ENCODE measurements around the gene TXNDC5. TPM values are rescaled to one million over a fixed set of nuclear protein-coding genes. Genes with fewer than 3 reads are reported as not detected.

The TXNDC5 gene
- total and polyA plus RNA-seq, 12 donors: 26.5 to 78.0 (median 38.3) TPM

DNA sequence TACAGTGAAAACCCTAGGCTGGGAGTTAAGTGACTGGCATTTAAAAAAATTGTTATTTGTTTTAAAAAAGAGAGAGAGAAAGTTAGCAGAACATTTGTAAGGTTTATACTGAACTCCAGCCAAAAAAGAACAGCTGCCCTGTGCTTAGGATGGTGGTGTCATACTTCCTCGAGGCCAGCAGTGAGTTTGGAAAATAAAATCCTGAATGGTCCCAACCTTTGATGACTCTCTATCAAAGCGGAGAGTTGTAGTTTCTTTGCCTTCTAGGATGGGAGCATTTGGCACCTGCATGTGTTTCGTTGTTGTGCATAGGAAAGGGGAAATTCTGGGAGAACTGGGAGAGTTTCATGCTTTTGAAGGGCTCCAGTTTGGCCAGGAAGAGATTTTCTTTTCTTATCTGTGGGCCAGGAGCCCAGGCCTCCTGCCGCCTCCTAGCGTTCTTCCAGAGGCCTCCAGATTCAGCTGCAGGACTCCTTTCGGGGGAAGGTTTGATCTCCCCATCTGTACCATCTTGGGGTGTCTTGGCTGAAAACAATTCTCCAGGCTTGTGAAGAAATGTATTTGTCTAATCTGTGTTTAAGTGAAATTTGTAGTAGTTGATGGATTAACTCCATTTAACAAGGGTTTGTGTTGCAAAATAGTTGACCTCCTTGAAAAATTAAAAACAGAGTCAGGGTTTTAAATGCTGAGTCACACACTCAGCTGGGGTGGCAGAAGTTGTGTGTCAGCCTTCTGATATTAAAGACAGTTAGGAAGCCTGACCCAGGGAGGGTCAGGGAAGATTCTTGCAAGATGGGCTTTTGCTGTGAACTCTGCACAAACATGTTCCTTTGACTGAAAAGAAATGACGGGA lies 63.4 kb downstream of the TXNDC5 start:
- Histone ChIP-seq H3K4me1 (peaks cover 0 to 5% (median 0%) of the 10 kb centered on the region in 9 donors), H3K27ac (no peak overlapping the region), H3K9me3 (peaks cover 0 to 23% (median 9%) of the 10 kb centered on the region in 11 donors), H3K4me3 (no peak overlapping the region), H3K36me3 (no peaks in the 10 kb centered on the region), H3K27me3 (peaks cover 0 to 4% (median 0%) of the 10 kb centered on the region in 7 donors)
- intact Hi-C loops (cut with DNase I): no loop called here
- ATAC-seq: peak in 7 of 8 donors; percentile 55 to 79 (median 71)
- WGBS, 2 donors: 58 to 71% methylated on average over 7 of the region's 7 CpGs
- no peak for DNase-seq
- TF ChIP-seq, protein P1, sequence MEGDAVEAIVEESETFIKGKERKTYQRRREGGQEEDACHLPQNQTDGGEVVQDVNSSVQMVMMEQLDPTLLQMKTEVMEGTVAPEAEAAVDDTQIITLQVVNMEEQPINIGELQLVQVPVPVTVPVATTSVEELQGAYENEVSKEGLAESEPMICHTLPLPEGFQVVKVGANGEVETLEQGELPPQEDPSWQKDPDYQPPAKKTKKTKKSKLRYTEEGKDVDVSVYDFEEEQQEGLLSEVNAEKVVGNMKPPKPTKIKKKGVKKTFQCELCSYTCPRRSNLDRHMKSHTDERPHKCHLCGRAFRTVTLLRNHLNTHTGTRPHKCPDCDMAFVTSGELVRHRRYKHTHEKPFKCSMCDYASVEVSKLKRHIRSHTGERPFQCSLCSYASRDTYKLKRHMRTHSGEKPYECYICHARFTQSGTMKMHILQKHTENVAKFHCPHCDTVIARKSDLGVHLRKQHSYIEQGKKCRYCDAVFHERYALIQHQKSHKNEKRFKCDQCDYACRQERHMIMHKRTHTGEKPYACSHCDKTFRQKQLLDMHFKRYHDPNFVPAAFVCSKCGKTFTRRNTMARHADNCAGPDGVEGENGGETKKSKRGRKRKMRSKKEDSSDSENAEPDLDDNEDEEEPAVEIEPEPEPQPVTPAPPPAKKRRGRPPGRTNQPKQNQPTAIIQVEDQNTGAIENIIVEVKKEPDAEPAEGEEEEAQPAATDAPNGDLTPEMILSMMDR (IDR thresholded peaks at IDR 0.05): peak in 4 of 9 donors; percentile 15 to 41 (median 26)

DNA sequence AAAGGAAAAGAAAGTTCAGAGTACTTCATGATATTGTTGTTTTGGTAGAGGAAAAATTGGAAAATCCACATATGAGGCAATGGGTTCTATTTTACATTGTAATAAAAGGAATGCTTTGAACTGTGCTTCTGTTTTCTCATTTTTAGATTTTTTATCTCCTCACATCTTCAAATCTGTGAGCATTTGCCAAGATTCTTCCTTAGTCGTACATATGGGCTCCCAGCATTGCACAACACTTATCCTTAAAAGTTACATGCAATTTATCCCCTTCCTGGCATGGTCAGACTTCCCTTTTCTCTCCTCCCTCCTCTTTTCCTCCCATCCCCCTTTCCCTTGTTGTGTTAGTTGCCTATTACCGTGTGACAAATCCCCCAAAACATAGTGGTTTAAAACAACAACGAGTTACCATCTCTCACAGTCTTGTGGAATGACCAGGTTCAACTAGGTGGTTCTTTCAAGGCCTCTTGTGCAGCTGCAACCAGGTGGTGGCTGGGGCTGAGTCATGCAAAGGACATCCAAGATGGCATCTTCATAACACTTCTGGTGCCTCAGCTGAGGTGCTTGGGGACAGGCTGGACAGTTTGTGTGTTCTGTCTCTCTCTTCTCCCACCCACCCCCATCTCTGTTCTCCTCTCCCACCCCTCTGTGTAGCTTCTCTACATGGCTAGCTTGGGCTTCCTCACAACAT lies 68.7 kb downstream of the TXNDC5 start:
- DNase-seq (no peak), ATAC-seq (no peak)
- WGBS, 2 donors: 73 to 77% methylated on average over 3 of the region's 3 CpGs
- Histone ChIP-seq H3K36me3 (no peaks in the 10 kb centered on the region), H3K4me1 (no peaks in the 10 kb centered on the region), H3K27ac (no peak overlapping the region), H3K4me3 (no peak overlapping the region), H3K9me3 (peaks cover 0 to 10% (median 0%) of the 10 kb centered on the region in 11 donors), H3K27me3 (peaks cover 0 to 4% (median 0%) of the 10 kb centered on the region in 7 donors)
- intact Hi-C loops (cut with DNase I): no loop called here
- TF ChIP-seq, protein P1 (IDR thresholded peaks at IDR 0.05): no peak

DNA sequence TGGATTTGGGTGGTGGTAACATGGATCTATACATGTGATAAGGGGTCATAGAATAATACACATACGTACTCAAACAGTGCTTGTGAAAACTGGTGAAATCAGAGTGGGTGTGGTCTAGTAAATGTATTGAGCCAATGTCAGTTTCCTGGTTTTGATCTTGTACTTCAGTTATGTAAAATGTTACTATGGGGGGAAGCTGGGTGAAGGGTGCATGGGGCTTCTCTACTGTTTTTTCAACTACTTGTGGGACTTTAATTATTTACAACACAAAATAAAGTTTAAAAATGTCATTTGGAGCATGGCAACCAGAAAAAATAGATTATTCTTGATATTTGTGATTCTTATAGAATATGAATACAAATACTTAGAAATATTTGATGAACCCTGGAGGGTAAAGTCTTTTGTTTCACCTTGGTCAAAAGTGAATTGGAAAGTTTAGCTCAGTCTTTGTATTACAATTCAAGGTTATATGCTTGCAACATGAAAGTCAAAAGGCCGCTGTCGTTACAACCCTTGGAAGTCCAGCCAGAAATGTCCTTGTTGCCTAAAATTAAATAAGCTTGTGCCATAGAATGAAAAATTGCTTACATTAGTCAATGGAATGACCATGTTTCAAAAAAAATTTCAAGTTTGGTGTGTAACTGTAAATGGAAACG lies 74.1 kb downstream of the TXNDC5 start:
- H3K36me3 ChIP-seq: no peaks in the 10 kb centered on the region
- WGBS, 2 donors: 92 to 95% methylated on average over 4 of the region's 4 CpGs
- no peaks in the 10 kb centered on the region for H3K9me3 ChIP-seq
- TF ChIP-seq, protein P1 (IDR thresholded peaks at IDR 0.05): no peak
- H3K27ac ChIP-seq: no peak overlapping the region
- ATAC-seq: no peak
- peaks cover 0 to 8% (median 0%) of the 10 kb centered on the region in 7 donors for H3K27me3 ChIP-seq
- intact Hi-C loops (cut with DNase I): no loop called here
- H3K4me1 ChIP-seq: no peaks in the 10 kb centered on the region
- no peak overlapping the region for H3K4me3 ChIP-seq
- no peak for DNase-seq

DNA sequence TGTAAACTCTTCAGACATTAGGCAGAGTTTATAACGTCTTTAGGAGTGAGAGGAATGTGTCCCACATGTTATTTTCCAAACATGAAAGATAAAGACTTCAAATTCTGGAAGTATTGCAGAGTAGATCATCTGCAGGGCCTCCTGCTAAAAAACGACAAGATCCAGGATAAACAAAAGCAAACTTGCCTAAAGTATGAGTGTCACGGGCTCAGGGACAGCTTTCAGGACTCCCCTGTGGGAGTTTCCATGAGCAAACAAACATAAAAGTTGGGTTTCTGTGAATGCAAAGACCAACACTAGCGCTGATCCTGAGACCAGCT lies 76.9 kb downstream of the TXNDC5 start:
- H3K4me3 ChIP-seq: no peak overlapping the region
- TF ChIP-seq, protein P1 (IDR thresholded peaks at IDR 0.05): no peak
- H3K27me3 ChIP-seq: peaks cover 0 to 11% (median 0%) of the 10 kb centered on the region in 7 donors
- intact Hi-C loops (cut with DNase I): no loop called here
- H3K4me1 ChIP-seq: no peaks in the 10 kb centered on the region
- H3K36me3 ChIP-seq: no peaks in the 10 kb centered on the region
- peak overlapping the region in 1 of 10 donors; percentile 21 for H3K27ac ChIP-seq
- WGBS, 2 donors: 48 to 49% methylated on average over 4 of the region's 4 CpGs
- H3K9me3 ChIP-seq: no peaks in the 10 kb centered on the region
- peak in 2 of 8 donors; percentile 30 to 58 for ATAC-seq
- DNase-seq: no peak
